ENCODE results near the gene LY86. TPM values are rescaled to one million over a fixed set of nuclear protein-coding genes. Genes with fewer than 3 reads are reported as not detected.

LY86 gene
- total and polyA plus RNA-seq, 12 donors: 0.23 to 7.6 (median 0.91) TPM

GRCh38 chr6:6683969-6684833 lies 95.7 kb downstream of the LY86 start:
- no peak overlapping the region for H3K4me3 ChIP-seq
- H3K27ac ChIP-seq: peak overlapping the region in 1 of 10 donors; percentile 7
- no peaks in the 10 kb centered on the region for H3K27me3 ChIP-seq
- TF ChIP-seq, protein P1, sequence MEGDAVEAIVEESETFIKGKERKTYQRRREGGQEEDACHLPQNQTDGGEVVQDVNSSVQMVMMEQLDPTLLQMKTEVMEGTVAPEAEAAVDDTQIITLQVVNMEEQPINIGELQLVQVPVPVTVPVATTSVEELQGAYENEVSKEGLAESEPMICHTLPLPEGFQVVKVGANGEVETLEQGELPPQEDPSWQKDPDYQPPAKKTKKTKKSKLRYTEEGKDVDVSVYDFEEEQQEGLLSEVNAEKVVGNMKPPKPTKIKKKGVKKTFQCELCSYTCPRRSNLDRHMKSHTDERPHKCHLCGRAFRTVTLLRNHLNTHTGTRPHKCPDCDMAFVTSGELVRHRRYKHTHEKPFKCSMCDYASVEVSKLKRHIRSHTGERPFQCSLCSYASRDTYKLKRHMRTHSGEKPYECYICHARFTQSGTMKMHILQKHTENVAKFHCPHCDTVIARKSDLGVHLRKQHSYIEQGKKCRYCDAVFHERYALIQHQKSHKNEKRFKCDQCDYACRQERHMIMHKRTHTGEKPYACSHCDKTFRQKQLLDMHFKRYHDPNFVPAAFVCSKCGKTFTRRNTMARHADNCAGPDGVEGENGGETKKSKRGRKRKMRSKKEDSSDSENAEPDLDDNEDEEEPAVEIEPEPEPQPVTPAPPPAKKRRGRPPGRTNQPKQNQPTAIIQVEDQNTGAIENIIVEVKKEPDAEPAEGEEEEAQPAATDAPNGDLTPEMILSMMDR (IDR thresholded peaks at IDR 0.05): no peak
- no peak for DNase-seq
- no peak for ATAC-seq
- H3K36me3 ChIP-seq: no peaks in the 10 kb centered on the region
- intact Hi-C loops (cut with DNase I): loop anchor here in 2 of 10 donors (5.0 to 10.0 kb wide), 2 partner anchors 38 to 561 kb away; no protein-coding TSS in a partner anchor
- no peaks in the 10 kb centered on the region for H3K9me3 ChIP-seq
- 56 to 59% methylated on average over 13 of the region's 13 CpGs for WGBS, 2 donors
- H3K4me1 ChIP-seq: peaks cover 0 to 97% (median 35%) of the 10 kb centered on the region in 9 donors

GRCh38 chr6:6685249-6686040 lies 96.9 kb downstream of the LY86 start:
- no peaks in the 10 kb centered on the region for H3K27me3 ChIP-seq
- no peaks in the 10 kb centered on the region for H3K36me3 ChIP-seq
- H3K4me1 ChIP-seq: peaks cover 0 to 95% (median 45%) of the 10 kb centered on the region in 9 donors
- WGBS, 2 donors: 88 to 94% methylated on average over 12 of the region's 12 CpGs
- no peak overlapping the region for H3K4me3 ChIP-seq
- peak overlapping the region in 2 of 10 donors; percentile 49 to 94 for H3K27ac ChIP-seq
- intact Hi-C loops (cut with DNase I): loop anchor here in 3 of 10 donors (5.0 to 10.0 kb wide), 2 partner anchors 37 to 559 kb away; no protein-coding TSS in a partner anchor
- no peak for DNase-seq
- no peak for ATAC-seq
- H3K9me3 ChIP-seq: no peaks in the 10 kb centered on the region
- TF ChIP-seq, protein P1 (IDR thresholded peaks at IDR 0.05): no peak

GRCh38 chr6:6686176-6686575 lies 97.7 kb downstream of the LY86 start:
- ATAC-seq (no peak), DNase-seq (no peak)
- peaks cover 0 to 3% (median 0%) of the 10 kb centered on the region in 11 donors for H3K9me3 ChIP-seq
- H3K27me3 ChIP-seq: no peaks in the 10 kb centered on the region
- TF ChIP-seq, protein P1 (IDR thresholded peaks at IDR 0.05): no peak
- H3K4me3 ChIP-seq: peak overlapping the region in 3 of 10 donors; percentile 31 to 40 (median 38)
- peak overlapping the region in 8 of 10 donors; percentile 41 to 94 (median 78) for H3K27ac ChIP-seq
- H3K4me1 ChIP-seq: peaks cover 0 to 92% (median 41%) of the 10 kb centered on the region in 9 donors
- intact Hi-C loops (cut with DNase I): loop anchor here in 3 of 10 donors (5.0 to 10.0 kb wide), 2 partner anchors 36 to 559 kb away; no protein-coding TSS in a partner anchor
- no peaks in the 10 kb centered on the region for H3K36me3 ChIP-seq
- WGBS, 2 donors: 86 to 93% methylated on average over 7 of the region's 7 CpGs
